Hematopoietic multipotent progenitor cell treated with erythropoietin and hydrocortisone succinate and interleukin-3 and kit ligand, for 4 days (in vitro differentiated cells): ENCODE measurements around the gene ENDOG.
"Not testable (repeated sequence)": the region's sequence is repeated elsewhere in the genome, so short reads cannot be mapped to it uniquely, and the experiment has no call there.

Experiments
- DNase-seq: peaks from one replicate; pipeline ENCODE4 v3.0.0-alpha.2; 2015

The ENDOG gene

DNA sequence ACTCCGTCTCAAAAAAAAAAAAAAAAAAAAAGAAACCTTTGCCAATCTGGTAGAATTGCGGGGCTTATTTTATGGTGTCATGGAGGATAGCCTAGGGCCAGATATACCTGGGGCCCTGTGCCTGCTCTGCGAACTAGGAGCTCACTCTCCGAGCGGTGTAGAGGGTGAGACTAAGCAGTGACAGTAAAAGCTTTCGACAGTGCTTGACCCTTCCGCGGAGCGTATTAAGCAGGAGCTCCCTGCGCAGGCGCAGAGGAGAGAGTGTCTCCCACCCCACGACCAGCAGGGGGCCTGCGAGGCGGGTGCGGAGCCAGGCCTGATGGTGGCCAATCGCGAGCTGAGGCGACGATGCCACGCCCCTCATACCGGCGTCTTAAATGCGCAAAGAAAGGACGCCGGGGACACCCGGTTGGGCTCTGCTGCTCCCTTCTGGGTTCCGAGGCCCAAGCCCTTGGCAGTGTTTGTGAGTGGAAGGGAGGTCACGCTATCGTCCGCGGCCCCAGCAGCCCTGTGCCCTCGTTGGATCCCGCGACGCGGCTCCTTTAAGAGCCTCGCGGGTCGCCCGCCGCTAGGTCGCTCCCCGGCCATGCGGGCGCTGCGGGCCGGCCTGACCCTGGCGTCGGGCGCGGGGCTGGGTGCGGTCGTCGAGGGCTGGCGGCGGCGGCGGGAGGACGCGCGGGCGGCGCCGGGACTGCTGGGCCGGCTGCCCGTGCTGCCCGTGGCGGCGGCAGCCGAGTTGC is at the start of gene ENDOG:
Gene ENDOG (plus strand): TSS at position 402 of the 740 bp plus-strand sequence. CDS start 185 bp downstream, at position 587.
- DNase-seq, result peak; percentile 99

DNA sequence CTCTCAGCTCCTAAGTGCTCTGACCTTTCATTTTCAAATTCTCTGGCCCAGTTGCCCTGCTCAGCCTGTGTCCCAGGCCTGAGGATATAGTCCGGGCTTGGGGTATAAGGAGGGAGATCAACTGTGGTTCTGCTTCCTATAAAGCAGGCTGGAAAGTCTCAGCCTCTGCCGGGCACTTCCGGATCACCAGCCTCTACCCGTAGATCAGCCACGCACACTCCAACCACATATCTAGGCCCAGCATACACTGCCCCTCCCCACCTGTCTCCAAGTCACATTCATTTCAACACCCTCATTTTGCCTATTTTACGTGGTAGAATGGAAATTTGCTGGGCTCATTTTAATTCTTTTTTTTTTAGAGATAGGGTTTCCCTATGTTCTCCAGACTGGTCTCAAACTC is 49.7 kb upstream of the ENDOG start:
- DNase-seq, result peak; percentile 41

DNA sequence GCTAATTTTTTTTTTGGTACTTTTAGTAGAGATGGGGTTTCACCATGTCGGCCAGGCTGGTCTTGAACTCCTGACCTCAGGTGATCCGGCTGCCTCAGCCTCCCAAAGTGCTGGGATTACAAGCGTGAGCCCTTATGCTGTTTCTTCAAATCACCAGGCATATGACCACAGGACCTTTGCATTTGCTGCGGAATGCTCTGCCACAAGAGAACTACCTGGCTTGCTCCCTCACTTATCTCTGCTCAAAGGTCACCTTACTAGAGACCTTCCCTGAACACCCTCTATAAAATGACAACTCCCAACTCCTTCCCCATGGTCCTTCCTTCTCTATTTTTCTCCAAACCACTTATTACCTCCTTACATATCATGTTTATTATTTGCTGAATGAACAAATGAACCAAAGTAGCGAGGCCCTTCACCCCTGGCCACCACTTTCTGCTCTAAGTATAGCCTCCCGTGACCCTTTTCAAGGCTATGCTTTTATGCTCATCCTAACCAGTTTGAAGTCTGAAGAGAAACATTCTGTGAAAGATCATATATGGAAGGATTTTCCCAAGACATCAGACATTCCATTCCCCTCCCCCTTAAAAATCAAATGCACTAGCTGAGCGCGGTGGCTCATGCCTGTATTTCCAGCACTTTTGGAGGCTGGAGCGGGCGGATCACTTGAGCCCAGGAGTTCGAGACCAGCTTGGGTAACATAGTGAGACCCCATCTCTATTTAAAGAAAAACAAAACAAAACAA is 47.8 kb upstream of the ENDOG start:
- DNase-seq, result no peak

- peak; percentile 25 for DNase-seq
These were observed 47.1 kb upstream of the ENDOG start for GRCh38 chr9:128771094-128771721.

GRCh38 chr9:128771745-128772519 is 46.4 kb upstream of the ENDOG start, which contains the start of gene ZER1:
TSS of gene ZER1 (minus strand) at chr9:128771927. CDS start at chr9:128755565, 16,362 bp downstream.
- peak; percentile 96 for DNase-seq

GRCh38 chr9:128773049-128773448 is 45.3 kb upstream of the ENDOG start:
- no peak for DNase-seq

DNA sequence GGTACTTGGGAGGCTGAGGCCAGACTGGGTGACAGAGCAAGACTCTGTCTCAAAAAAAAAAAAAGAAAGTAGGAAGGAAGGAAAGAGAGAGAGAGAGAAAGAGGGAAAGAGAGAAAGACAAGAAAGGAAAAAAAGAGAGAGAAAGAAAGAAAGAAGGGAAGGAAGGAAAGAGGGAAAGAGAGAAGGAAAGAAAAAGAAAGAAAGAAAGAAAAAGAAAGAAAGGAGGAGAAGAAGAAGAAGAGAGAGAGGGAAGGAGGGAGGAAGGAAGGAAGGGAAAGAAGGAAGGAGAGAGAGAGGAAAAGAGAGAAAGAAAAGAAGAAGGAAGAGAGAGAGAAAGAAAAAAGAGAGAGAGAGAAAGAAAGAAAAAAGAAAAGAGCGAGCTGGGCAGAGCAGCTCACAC is 43.5 kb upstream of the ENDOG start:
- no peak for DNase-seq

DNA sequence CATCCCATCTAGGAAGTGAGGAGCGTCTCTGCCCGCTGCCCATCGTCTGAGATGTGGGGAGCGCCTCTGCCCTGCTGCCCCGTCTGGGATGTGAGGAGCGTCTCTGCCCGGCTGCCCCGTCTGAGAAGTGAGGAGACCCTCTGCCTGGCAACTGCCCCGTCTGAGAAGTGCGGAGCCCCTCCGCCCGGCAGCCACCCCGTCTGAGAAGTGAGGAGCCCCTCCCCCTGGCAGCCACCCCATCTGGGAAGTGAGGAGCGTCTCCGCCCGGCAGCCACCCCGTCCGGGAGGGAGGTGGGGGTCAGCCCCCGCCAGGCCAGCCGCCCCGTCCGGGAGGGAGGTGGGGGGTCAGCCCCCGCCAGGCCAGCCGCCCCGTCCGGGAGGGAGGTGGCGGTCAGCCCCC is 38.2 kb upstream of the ENDOG start:
- not testable (repeated sequence) for DNase-seq

GRCh38 chr9:128781187-128782070 is 36.9 kb upstream of the ENDOG start:
- DNase-seq, result peak; percentile 37

- DNase-seq, result no peak
These were observed 35.6 kb upstream of the ENDOG start for GRCh38 chr9:128782669-128783068.

DNA sequence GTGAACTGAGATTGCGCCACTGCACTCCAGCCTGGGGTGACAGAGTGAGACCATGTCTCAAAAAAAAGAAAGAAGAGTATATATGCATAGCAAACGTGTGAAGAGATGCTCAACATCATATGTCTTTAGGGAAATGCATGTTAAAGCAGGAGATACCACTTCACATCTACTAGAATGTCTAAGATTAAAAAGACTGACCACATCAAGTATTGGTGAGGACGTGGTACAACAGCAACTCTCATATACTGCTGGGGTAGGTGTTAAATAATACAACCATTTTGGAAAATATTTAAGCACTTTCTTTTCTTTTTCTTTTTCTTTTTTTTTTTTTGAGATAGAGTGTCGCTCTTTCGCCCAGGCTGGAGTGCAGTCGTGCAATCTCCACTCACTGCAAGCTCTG is 32.9 kb upstream of the ENDOG start:
- DNase-seq, result no peak

GRCh38 chr9:128786681-128787601 is 31.4 kb upstream of the ENDOG start, which contains the start of gene TBC1D13:
TSS of gene TBC1D13 (plus strand) at chr9:128787253. CDS start at chr9:128787354, 101 bp downstream.
- DNase-seq, result peak; percentile 95

- DNase-seq, result peak; percentile 31
These were observed 30.6 kb upstream of the ENDOG start for GRCh38 chr9:128787659-128788058.

DNA sequence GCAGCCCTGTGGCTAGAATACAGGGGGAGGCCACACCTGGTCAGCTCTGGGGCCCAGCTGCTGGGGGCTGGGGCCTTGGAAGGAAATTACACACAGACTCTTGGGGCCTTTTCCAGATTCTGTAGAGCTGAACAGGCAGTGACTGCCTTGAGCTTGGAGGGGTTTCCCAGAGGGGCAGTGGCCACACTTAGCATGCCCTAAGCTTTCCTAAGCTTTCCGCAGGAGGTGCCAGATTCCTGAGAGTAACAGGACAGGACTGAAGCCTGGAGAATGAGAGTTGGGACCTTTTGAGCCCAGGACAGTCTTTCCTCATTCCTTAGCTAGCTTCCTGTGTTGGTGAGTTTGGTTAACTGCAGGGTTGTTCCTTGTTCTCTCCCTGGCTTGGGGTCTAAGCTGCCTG is 29.9 kb upstream of the ENDOG start:
- no peak for DNase-seq

DNA sequence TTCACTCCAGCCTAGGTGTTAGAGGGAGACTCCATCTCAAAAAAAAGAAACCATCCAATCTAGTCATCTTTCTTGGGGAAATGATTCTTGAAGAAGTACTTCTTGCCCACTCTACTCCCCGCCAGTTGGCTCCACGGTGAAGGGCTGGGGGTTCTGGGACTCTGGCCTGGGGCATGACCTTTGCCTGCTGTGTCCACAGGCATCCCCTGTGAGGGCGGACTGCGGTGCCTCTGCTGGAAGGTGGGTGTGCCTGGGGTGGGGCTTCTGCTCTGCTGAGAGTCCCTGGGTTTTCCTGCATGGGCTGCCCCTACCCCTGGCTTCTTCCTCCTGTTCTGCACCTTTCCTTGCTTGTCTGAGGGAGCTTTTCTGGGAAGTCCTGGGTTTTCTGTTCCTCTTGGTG is 27.8 kb upstream of the ENDOG start:
- DNase-seq, result no peak

DNA sequence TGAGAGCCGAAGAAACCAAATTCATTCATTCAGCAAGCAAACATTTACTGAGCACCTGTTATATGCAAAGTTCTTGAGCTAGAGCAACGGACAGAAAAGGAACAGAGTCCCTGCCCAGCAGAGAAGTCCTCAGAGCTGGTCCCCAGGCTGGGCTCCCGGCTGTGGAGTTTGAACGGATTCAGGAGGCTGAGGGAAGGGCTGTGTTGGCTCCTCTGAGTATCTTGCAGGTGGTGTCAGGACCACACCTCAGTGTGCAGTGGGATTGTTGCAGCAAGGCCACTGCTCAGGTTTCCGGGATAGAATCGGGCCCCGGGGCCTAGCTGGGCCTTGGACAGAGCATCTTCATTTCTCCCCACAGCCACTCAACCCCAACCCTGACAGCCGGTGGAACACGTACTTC is 26.2 kb upstream of the ENDOG start:
- no peak for DNase-seq

GRCh38 chr9:128792978-128793686 is 25.2 kb upstream of the ENDOG start:
- DNase-seq, result no peak

DNA sequence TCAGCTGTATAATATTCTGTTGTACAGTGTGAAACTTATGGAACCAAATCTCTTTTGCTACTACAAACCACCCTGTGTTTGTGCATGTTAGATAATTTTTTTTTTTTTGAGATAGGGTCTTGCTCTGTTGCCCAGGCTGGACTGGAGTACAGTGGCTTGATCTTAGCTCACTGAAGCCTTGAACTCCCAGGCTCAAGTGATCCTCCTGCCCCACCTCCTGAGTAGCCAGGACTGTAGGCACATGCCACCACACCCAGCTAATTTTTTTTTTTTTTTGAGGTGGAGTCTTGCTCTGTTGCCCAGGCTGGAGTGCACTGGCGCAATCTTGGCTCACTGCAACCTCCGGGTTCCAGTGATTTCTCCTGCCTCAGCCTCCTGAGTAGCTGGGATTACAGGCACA is 23.3 kb upstream of the ENDOG start:
- DNase-seq, result not testable (repeated sequence)

DNA sequence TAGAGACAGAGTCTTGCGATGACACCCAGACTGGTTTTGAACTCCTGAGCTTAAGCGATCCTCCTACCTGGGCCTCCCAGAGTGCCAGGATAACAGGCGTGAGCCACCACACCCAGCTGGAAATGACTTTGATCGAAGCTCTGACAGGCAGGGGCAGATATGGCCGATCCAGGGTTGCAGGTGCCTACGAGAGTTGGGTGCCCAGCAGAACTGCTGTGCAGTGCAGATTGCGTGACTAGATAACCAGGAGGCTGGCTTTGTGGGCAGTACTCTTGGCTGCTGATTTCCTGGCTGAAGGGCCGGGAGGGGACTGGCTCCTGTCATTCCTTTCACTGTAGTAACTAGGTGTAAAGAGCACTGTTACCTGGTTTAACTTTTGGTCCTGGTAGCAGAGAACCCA is 19.4 kb upstream of the ENDOG start:
- DNase-seq, result peak; percentile 53

DNA sequence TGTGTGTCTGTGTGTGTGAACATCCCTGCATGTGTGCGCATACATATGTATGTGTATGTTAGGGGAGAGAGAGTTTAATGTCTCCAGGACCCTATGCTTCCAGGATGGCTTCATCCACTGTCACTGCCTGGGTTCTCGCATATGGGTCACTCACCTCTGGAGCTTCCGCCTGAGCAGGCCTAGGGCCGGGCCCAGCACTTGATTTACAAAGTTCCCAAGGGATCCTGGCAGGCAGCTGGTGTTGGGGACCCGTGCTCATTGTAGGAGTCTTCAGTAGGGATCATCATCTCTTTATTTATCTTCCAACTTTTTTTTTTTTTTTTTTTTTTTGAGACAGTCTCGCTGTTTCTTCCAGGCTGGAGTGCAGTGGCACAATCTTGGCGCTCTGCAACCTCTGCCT is 18.2 kb upstream of the ENDOG start:
- no peak for DNase-seq
